ENCODE data around the gene CDK7. TPM values are rescaled to one million over a fixed set of nuclear protein-coding genes. Genes with fewer than 3 reads are reported as not detected.

The CDK7 gene
- total RNA-seq, 2 donors from 2014 or later: 25.5 to 99.1 TPM

DNA sequence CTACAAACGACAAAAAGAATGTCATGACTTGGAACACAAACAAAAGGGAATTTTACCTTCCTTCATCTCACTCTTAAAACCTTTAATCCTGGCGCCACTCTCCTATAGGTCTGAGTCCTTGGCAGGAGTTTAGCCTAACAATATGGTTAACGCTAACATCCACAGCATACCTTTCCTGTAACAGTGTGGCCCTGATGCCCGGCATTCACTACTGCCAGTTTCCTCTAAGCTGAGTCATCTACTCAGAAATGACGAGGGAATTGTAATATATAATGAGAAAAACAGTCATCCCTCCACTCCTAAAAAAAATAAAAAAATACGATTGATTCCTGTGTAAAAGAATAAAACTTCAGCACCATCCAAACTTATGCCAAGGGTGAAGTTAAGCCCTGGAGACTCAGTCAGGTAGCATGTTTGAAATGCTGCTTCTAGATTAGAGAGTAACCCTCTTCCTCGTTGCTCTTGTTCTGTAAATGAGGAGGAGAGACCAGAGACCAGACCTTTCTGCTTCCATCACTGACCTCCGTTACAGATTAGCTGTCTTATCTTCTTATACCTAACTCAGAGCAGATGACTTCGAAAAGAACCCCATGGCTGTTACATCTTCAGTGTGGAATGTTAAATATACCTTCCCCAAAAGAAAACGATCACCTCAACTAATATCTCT, 60.5 kb downstream of the CDK7 start:
- no peaks in the 10 kb centered on the region for H3K27me3 ChIP-seq (replicated peaks; ENCODE audit: insufficient read depth)
- no peaks in the 10 kb centered on the region for H3K36me3 ChIP-seq
- 50% methylated on average over 10 of the region's 10 CpGs for WGBS
- H3K4me1 ChIP-seq (replicated peaks): no peaks in the 10 kb centered on the region
- H3K27ac ChIP-seq: peak overlapping the region in 1 of 2 donors; percentile 36
- intact Hi-C loops (cut with DNase I): no loop called here
- H3K4me3 ChIP-seq: no peak overlapping the region
- DNase-seq (ENCODE audit: low spot score): no peak
- H3K9me3 ChIP-seq: no peaks in the 10 kb centered on the region
- TF ChIP-seq POLR2AphosphoS5 (IDR thresholded peaks at IDR 0.05) (peak; percentile 13), CTCF (IDR thresholded peaks at IDR 0.05) (no peak)

- Histone ChIP-seq H3K27me3 (replicated peaks; ENCODE audit: insufficient read depth) (no peaks in the 10 kb centered on the region), H3K9me3 (no peaks in the 10 kb centered on the region), H3K4me3 (no peak overlapping the region), H3K4me1 (replicated peaks) (no peaks in the 10 kb centered on the region), H3K27ac (no peak overlapping the region), H3K36me3 (no peaks in the 10 kb centered on the region)
- DNase-seq (ENCODE audit: low spot score): no peak
- intact Hi-C loops (cut with DNase I): no loop called here
- TF ChIP-seq POLR2A (IDR thresholded peaks at IDR 0.05) (no peak), POLR2AphosphoS5 (IDR thresholded peaks at IDR 0.05) (no peak), CTCF (IDR thresholded peaks at IDR 0.05) (no peak)
- WGBS: 77% methylated on average over 6 of the region's 6 CpGs
Measured at GRCh38 chr5:69299625-69300024, 64.9 kb downstream of the CDK7 start.

- Histone ChIP-seq H3K27ac (no peak overlapping the region), H3K9me3 (no peaks in the 10 kb centered on the region), H3K27me3 (replicated peaks; ENCODE audit: insufficient read depth) (no peaks in the 10 kb centered on the region), H3K4me1 (replicated peaks) (no peaks in the 10 kb centered on the region), H3K36me3 (no peaks in the 10 kb centered on the region), H3K4me3 (no peak overlapping the region)
- TF ChIP-seq CTCF (IDR thresholded peaks at IDR 0.05): no peak
- TF ChIP-seq POLR2AphosphoS5 (IDR thresholded peaks at IDR 0.05): no peak
- TF ChIP-seq POLR2A (IDR thresholded peaks at IDR 0.05): no peak
- 77% methylated on average over 5 of the region's 5 CpGs for WGBS
- intact Hi-C loops (cut with DNase I): no loop called here
- DNase-seq (ENCODE audit: low spot score): no peak
Measured at GRCh38 chr5:69300537-69301203, 66.0 kb downstream of the CDK7 start.

DNA sequence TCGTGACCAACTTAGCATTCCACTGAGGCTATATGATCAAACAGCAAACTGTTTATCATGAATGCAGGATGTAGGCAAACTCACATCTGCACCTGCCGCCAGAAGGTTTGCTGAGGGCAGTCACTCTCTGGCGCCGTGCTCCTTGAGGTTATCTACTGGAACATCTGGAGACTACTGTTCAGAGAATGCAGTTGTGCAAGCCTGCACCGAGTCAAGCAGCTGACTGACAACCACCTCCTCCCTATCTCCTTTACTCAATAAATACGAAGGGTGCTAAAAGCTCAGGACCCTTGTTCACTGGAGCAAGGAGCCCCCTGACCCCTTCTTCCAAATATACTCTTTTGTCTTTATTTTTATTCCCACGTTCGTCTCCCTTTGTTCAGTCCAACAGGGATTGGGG, 70.8 kb downstream of the CDK7 start:
- Histone ChIP-seq H3K9me3 (no peaks in the 10 kb centered on the region), H3K27me3 (replicated peaks; ENCODE audit: insufficient read depth) (no peaks in the 10 kb centered on the region), H3K36me3 (no peaks in the 10 kb centered on the region), H3K4me1 (replicated peaks) (no peaks in the 10 kb centered on the region), H3K27ac (no peak overlapping the region), H3K4me3 (no peak overlapping the region)
- intact Hi-C loops (cut with DNase I): no loop called here
- TF ChIP-seq POLR2AphosphoS5 (IDR thresholded peaks at IDR 0.05) (no peak), POLR2A (IDR thresholded peaks at IDR 0.05) (no peak), CTCF (IDR thresholded peaks at IDR 0.05) (no peak)
- DNase-seq (ENCODE audit: low spot score): no peak
- WGBS: 94% methylated on average over 8 of the region's 8 CpGs

DNA sequence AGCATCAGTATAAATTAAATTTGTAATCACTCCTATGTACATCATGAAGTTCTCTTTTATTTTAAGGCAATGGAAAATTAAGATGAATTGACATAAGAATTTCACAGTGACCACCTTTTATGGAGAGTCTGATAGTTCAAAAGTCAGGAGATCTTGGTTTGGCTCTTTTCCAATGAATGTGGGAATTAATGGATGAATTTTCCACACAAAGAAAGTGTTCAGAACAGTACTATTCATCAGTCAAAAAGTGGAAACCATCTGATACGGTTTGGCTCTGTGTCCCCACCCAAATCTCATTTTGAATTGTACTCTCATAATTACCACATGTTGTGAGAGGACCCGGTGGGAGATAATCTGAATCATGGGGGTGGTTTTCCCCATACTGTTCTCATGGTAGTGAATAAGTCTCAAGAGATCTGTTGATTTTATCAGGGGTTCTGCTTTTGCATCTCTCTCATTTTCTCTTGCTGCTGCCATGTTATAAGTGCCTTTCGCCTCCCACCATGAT, 73.4 kb downstream of the CDK7 start:
- Histone ChIP-seq H3K36me3 (no peaks in the 10 kb centered on the region), H3K4me1 (replicated peaks) (no peaks in the 10 kb centered on the region), H3K9me3 (no peaks in the 10 kb centered on the region), H3K27ac (no peak overlapping the region), H3K27me3 (replicated peaks; ENCODE audit: insufficient read depth) (no peaks in the 10 kb centered on the region), H3K4me3 (no peak overlapping the region)
- intact Hi-C loops (cut with DNase I): no loop called here
- TF ChIP-seq CTCF (IDR thresholded peaks at IDR 0.05): no peak
- TF ChIP-seq POLR2A (IDR thresholded peaks at IDR 0.05): no peak
- no peak for TF ChIP-seq POLR2AphosphoS5 (IDR thresholded peaks at IDR 0.05)
- no peak for DNase-seq (ENCODE audit: low spot score)
- 85% methylated on average over 3 of the region's 3 CpGs for WGBS
